ENCODE results near the gene PDE4B.

DNA sequence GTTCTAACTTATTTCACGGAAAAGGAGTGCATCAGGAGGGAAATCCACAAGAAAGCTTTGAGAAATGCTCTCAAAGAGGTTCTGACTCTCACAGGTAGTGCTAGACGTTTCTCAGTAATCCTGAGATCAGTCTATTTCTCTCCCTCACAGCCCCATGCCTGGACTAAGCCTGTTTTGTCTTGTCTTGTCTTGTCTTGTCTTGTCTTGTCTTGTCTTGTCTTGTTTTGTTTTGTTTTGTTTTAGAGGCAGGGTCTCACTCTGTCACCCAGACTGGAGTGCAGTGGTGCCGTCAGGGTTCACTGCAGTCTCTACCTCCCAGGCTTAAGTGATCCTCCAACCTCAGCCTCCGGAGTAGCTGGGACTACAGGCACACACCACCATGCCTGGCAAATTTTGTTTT is 608.0 kb downstream of the PDE4B start:
- TF ChIP-seq EZH2 (IDR thresholded peaks at IDR 0.05; ENCODE audit: borderline replicate concordance, control insufficient read depth, low read depth, low read length) (no peak), POLR2A (IDR thresholded peaks at IDR 0.05; ENCODE audit: low read depth, low read length) (no peak)
- TF ChIP-seq, protein P1, sequence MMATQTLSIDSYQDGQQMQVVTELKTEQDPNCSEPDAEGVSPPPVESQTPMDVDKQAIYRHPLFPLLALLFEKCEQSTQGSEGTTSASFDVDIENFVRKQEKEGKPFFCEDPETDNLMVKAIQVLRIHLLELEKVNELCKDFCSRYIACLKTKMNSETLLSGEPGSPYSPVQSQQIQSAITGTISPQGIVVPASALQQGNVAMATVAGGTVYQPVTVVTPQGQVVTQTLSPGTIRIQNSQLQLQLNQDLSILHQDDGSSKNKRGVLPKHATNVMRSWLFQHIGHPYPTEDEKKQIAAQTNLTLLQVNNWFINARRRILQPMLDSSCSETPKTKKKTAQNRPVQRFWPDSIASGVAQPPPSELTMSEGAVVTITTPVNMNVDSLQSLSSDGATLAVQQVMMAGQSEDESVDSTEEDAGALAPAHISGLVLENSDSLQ (IDR thresholded peaks at IDR 0.05): no peak
- TF ChIP-seq, protein P2, sequence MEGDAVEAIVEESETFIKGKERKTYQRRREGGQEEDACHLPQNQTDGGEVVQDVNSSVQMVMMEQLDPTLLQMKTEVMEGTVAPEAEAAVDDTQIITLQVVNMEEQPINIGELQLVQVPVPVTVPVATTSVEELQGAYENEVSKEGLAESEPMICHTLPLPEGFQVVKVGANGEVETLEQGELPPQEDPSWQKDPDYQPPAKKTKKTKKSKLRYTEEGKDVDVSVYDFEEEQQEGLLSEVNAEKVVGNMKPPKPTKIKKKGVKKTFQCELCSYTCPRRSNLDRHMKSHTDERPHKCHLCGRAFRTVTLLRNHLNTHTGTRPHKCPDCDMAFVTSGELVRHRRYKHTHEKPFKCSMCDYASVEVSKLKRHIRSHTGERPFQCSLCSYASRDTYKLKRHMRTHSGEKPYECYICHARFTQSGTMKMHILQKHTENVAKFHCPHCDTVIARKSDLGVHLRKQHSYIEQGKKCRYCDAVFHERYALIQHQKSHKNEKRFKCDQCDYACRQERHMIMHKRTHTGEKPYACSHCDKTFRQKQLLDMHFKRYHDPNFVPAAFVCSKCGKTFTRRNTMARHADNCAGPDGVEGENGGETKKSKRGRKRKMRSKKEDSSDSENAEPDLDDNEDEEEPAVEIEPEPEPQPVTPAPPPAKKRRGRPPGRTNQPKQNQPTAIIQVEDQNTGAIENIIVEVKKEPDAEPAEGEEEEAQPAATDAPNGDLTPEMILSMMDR (IDR thresholded peaks at IDR 0.05 in 2 of 3, conservative IDR thresholded peaks at IDR 0.05 in 1 of 3; ENCODE audit: control insufficient read depth in 2 of 3, extremely low read depth in 1 of 3, insufficient read depth in 1 of 3, low read depth in 3 of 3, low read length in 3 of 3): no peak

Data from GM12878 (cell line).